ENCODE results near the gene PDE4D. TPM values are rescaled to one million over a fixed set of nuclear protein-coding genes. Genes with fewer than 3 reads are reported as not detected.

PDE4D gene
- total and polyA plus RNA-seq, 11 donors = 5.2 to 68.3 (median 42.1) TPM

GRCh38 chr5:59558501-59558900, 335.0 kb downstream of the PDE4D start:
- Histone ChIP-seq H3K9me3 (no peaks in the 10 kb centered on the region), H3K4me1 (peaks cover 0 to 4% (median 0%) of the 10 kb centered on the region in 12 donors), H3K27me3 (no peaks in the 10 kb centered on the region), H3K4me3 (no peak overlapping the region), H3K27ac (no peak overlapping the region), H3K36me3 (no peaks in the 10 kb centered on the region)
- TF ChIP-seq POLR2A (IDR thresholded peaks at IDR 0.05) (no peak), CTCF (IDR thresholded peaks at IDR 0.05) (no peak)
- intact Hi-C loops (cut with DNase I) = no loop called here
- DNase-seq (no peak), ATAC-seq (no peak)
- 91 to 95% (median 93%) methylated on average over 1 of the region's 1 CpG for WGBS, 4 donors

DNA sequence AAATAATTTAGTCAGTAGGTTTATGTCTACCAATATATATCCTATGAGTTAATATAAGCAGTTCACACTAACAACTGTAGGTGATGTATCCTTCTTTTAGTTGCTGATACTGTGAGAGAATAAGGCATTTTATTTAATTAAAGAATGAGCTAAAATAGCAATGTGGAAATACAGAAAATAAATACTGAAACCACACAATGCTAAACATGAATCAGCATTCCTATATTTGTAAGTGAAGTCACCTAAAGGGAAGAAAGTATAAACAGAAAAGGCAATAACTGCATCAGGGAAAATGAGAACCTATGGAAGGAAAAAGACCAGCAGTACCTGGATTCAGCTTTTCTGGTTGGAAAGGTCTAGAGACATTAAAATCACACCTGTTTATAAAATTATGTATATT, 336.0 kb downstream of the PDE4D start:
- H3K4me1 ChIP-seq = peaks cover 0 to 1% (median 0%) of the 10 kb centered on the region in 12 donors
- ATAC-seq = no peak
- TF ChIP-seq CTCF (IDR thresholded peaks at IDR 0.05) (no peak), POLR2A (IDR thresholded peaks at IDR 0.05) (no peak)
- no peaks in the 10 kb centered on the region for H3K36me3 ChIP-seq
- H3K9me3 ChIP-seq = no peaks in the 10 kb centered on the region
- H3K27me3 ChIP-seq = no peaks in the 10 kb centered on the region
- no peak overlapping the region for H3K4me3 ChIP-seq
- DNase-seq = no peak
- intact Hi-C loops (cut with DNase I) = no loop called here
- H3K27ac ChIP-seq = no peak overlapping the region

DNA sequence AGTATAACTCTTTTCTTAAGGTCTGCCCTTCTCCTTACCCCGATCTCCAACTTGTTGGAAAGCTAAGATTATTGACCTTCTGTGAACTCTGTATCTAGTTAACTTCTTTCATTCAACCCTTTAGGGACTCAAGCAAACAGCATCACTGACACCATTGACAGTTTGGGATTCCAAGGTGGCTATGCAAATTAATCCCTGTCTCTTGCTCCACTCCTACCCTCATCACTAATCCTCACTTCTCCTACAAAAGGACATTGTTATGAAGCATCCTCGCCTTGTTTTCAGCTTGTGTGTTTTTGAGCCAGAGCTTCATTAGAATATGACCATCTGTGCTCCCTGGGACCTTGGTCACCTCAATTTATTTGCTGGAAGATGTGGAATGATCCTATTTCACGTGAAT, 337.9 kb downstream of the PDE4D start:
- Histone ChIP-seq H3K4me1 (no peaks in the 10 kb centered on the region), H3K27ac (no peak overlapping the region), H3K4me3 (no peak overlapping the region), H3K9me3 (no peaks in the 10 kb centered on the region), H3K36me3 (no peaks in the 10 kb centered on the region), H3K27me3 (no peaks in the 10 kb centered on the region)
- WGBS, 4 donors = 88 to 93% (median 90%) methylated on average over 3 of the region's 3 CpGs
- TF ChIP-seq CTCF (IDR thresholded peaks at IDR 0.05) = no peak
- no peak for TF ChIP-seq POLR2A (IDR thresholded peaks at IDR 0.05)
- intact Hi-C loops (cut with DNase I) = no loop called here
- DNase-seq (no peak), ATAC-seq (no peak)

- H3K36me3 ChIP-seq = no peaks in the 10 kb centered on the region
- TF ChIP-seq CTCF (IDR thresholded peaks at IDR 0.05) = no peak
- TF ChIP-seq POLR2A (IDR thresholded peaks at IDR 0.05) = no peak
- H3K4me3 ChIP-seq = no peak overlapping the region
- intact Hi-C loops (cut with DNase I) = no loop called here
- H3K9me3 ChIP-seq = no peaks in the 10 kb centered on the region
- no peaks in the 10 kb centered on the region for H3K4me1 ChIP-seq
- no peak overlapping the region for H3K27ac ChIP-seq
- ATAC-seq = no peak
- no peaks in the 10 kb centered on the region for H3K27me3 ChIP-seq
- 89 to 94% (median 92%) methylated on average over 4 of the region's 4 CpGs for WGBS, 4 donors
- no peak for DNase-seq
These were observed 339.0 kb downstream of the PDE4D start for GRCh38 chr5:59554501-59554900.

Measured in heart left ventricle (tissue), 16 donors.